HUDEP-2 (cell line): ENCODE results near the gene F2RL2.

Experiments used
- DNase-seq, 76 experiments: peaks; one replicate each; lab custom pipeline; 2025; ENCODE audit not compliant: unreplicated experiment in 76 of 76; lab: John Stamatoyannopoulos, UW

Gene F2RL2

GRCh38 chr5:76586531-76586930, 36.7 kb downstream of the F2RL2 start:
- DNase-seq, result no peak

GRCh38 chr5:76585783-76586217, 37.4 kb downstream of the F2RL2 start:
- no peak for DNase-seq

- DNase-seq, result peak in 5 of 76 experiments; percentile 8 to 31 (median 14)
These were observed 39.8 kb downstream of the F2RL2 start for GRCh38 chr5:76583163-76584047.

- DNase-seq, result peak in 15 of 76 experiments; percentile 4 to 55 (median 22)
These were observed 40.7 kb downstream of the F2RL2 start for GRCh38 chr5:76582230-76583162.

- no peak for DNase-seq
These were observed 42.2 kb downstream of the F2RL2 start for GRCh38 chr5:76580981-76581380.

DNA sequence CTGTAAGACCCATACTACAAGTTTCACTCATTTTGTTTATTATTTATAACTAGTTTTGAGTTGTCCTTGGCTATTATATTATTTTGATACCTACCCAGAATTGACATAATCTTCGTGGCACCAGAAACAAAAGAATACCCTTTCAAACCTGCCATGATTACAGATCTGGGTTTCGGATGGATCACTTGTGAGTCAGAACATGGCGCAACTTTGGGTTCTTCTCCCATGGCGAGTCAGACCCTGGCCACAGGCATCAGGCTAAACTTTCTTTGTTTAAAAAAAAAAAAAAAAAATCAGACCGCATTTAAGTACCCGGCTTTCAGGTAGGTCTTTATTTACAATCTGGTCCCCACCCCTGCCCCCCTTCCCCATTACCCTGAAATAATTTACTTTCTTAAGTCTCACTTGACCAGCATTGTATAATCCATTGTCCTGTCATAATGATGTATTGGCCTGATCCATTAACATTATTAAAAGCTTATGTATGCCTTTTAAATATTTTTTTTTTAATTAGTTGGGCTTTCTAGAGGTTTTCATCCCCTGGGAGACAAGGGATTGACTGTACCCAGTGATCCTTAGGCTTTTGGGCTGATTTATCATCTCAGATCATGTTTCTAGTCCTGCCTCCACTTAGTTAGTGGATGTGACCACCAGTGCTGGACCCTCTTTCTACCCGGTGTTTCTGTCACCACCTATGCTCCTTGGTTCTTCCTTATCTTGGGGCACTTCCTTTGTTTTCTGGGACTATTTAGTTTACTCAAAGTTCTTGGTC, 43.9 kb downstream of the F2RL2 start:
- no peak for DNase-seq

DNA sequence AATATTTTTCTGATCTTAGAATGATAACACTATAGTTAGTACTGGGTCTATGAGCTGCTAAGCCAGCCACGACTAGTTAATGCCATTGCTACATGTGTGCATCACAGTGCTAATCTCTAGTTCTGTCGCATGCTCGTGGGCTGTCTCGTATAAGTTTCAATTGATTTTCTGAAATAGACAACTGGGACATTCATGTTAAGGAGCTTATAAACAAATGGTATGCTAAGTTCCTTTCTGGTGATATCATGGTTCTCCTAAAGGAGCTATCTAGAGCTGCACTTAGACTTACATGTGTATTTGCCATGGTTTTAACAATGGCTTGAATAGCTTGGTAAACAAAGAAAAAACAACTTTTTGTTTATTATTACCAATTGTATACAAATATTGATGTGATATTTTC, 46.2 kb downstream of the F2RL2 start:
- no peak for DNase-seq

DNA sequence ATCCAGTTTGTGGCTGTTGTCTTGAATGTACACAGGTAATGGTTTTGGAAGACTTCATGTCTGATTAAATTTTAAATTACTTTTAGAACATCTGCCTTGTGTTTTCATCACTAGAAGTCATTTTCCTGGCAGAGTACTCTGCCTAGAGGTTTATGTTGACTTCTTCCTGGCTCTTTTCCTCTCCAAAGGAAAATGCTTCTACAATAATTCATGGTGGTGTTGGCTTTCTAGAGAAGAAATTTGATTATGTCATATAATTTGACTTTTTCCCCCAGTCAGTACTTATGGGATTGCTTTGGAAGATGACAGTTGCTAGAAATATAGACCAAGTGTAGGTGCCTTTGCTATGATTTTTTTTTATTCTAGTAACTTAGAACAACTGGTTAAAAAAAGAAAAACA, 46.8 kb downstream of the F2RL2 start:
- no peak for DNase-seq

DNA sequence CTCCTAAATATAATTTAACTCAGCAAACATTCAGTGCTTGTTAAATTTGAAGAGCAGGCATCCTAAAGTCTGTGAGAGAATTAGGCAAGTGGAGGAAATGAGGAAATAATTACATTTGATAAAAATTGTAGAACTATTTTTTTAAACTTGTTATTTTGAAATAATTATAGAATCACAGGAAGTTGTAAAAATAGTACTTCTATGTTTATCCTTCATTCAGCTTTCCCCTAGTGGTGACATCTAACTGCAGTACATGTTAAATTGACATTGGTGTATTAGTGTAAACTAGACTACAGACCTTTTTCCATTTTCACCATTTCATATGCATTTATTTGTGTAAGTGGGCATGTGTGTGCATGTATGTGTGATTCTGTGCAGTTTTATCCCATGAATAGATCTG, 51.6 kb downstream of the F2RL2 start:
- DNase-seq, result no peak

DNA sequence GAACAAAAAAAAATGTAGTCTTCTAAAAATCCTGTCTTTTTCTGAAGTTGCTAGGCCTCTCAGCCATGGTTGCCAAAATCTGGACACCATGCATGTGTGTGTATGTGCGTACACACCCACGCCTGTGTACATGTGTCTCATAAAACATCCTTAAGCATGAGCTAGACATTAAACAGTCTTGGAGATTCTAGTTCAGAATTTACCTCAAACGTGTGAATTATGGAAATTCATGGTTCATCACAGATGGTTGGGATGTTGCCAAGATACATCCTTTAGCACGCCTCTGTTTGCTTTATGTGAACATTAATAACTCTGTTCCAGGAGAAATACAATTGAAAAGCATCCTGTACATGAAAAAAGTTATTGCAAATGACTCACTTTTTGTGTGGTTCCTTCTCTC, 53.0 kb downstream of the F2RL2 start:
- no peak for DNase-seq
